ENCODE data around the gene SBDS. TPM values are rescaled to one million over a fixed set of nuclear protein-coding genes. Genes with fewer than 3 reads are reported as not detected.

The SBDS gene
- total and polyA plus RNA-seq, 4 donors = 67.5 to 108 (median 96.0) TPM

Small RNA genes lying within 50 kb of the gene (small RNA-seq; reads per million reads assigned to genes)
- not detected for gene RN7SL43P (ENCODE audit: low replicate concordance)

Other genes starting within 250 kb of the SBDS start
- 100 to 1,000 TPM in 1 of 2 donors, 10 to 100 TPM in 1; 74.2 to 114 TPM for gene TMEM248, start 74.4 kb downstream of the SBDS start, total RNA-seq
- 10 to 100 TPM; 46.0 to 52.0 TPM for gene TMEM248, start 74.4 kb downstream of the SBDS start, polyA plus RNA-seq
- 10 to 100 TPM; 12.9 to 27.1 TPM for gene TYW1, start 1.2 kb upstream of the SBDS start, total RNA-seq
- gene TYW1, start 1.2 kb upstream of the SBDS start, polyA plus RNA-seq = 10 to 100 TPM in 1 of 2 donors, 1 to 10 TPM in 1; 6.1 to 11.1 TPM

Data from lung (tissue), 5 donors.